ENCODE data around the gene PDCD11.

DNA sequence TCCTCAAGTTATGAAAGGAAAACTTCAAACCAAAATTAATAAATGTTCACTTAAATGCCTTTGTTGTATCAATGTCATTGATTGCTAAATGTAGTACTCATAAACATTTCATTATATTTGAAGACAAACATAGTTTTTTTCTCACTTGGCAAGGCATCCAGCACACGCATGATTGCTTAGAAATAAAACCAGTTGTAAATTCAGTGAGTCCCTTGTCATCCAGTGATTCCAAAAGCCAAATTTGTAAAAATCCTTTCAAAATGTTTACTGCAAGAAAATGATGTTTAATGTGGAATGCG lies 90.9 kb downstream of the PDCD11 start:
- TF ChIP-seq, protein P1, sequence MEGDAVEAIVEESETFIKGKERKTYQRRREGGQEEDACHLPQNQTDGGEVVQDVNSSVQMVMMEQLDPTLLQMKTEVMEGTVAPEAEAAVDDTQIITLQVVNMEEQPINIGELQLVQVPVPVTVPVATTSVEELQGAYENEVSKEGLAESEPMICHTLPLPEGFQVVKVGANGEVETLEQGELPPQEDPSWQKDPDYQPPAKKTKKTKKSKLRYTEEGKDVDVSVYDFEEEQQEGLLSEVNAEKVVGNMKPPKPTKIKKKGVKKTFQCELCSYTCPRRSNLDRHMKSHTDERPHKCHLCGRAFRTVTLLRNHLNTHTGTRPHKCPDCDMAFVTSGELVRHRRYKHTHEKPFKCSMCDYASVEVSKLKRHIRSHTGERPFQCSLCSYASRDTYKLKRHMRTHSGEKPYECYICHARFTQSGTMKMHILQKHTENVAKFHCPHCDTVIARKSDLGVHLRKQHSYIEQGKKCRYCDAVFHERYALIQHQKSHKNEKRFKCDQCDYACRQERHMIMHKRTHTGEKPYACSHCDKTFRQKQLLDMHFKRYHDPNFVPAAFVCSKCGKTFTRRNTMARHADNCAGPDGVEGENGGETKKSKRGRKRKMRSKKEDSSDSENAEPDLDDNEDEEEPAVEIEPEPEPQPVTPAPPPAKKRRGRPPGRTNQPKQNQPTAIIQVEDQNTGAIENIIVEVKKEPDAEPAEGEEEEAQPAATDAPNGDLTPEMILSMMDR (IDR thresholded peaks at IDR 0.05) = no peak
- TF ChIP-seq SOX15 (CRISPR knock-in tag; IDR thresholded peaks at IDR 0.05) = no peak
- no peak for TF ChIP-seq NFYB (CRISPR knock-in tag; conservative IDR thresholded peaks at IDR 0.05; ENCODE audit: low read depth)
- TF ChIP-seq, protein P2, sequence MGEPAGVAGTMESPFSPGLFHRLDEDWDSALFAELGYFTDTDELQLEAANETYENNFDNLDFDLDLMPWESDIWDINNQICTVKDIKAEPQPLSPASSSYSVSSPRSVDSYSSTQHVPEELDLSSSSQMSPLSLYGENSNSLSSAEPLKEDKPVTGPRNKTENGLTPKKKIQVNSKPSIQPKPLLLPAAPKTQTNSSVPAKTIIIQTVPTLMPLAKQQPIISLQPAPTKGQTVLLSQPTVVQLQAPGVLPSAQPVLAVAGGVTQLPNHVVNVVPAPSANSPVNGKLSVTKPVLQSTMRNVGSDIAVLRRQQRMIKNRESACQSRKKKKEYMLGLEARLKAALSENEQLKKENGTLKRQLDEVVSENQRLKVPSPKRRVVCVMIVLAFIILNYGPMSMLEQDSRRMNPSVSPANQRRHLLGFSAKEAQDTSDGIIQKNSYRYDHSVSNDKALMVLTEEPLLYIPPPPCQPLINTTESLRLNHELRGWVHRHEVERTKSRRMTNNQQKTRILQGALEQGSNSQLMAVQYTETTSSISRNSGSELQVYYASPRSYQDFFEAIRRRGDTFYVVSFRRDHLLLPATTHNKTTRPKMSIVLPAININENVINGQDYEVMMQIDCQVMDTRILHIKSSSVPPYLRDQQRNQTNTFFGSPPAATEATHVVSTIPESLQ (CRISPR knock-in tag; IDR thresholded peaks at IDR 0.05) = no peak
- TF ChIP-seq FOXK1 (CRISPR knock-in tag; IDR thresholded peaks at IDR 0.05) = no peak
- TF ChIP-seq NR3C1 (CRISPR knock-in tag; conservative IDR thresholded peaks at IDR 0.05; ENCODE audit: low read depth) = no peak
- TF ChIP-seq, protein P3, sequence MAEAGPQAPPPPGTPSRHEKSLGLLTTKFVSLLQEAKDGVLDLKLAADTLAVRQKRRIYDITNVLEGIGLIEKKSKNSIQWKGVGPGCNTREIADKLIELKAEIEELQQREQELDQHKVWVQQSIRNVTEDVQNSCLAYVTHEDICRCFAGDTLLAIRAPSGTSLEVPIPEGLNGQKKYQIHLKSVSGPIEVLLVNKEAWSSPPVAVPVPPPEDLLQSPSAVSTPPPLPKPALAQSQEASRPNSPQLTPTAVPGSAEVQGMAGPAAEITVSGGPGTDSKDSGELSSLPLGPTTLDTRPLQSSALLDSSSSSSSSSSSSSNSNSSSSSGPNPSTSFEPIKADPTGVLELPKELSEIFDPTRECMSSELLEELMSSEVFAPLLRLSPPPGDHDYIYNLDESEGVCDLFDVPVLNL (CRISPR knock-in tag; IDR thresholded peaks at IDR 0.05; ENCODE audit: borderline replicate concordance, low read depth) = no peak
